HL-60 (cell line): ENCODE data around the gene NPAS2.

Experiments
- GABPA ChIP-seq: IDR thresholded peaks from 2 replicates; pipeline ENCODE4 v1.6.1; 2012; ENCODE audit warnings: low read depth
- POLR2AphosphoS5 ChIP-seq: IDR thresholded peaks from 2 replicates; pipeline ENCODE4 v1.6.1; 2012; ENCODE audit warnings: low read depth
- SPI1 ChIP-seq: IDR thresholded peaks from 2 replicates; pipeline ENCODE4 v1.6.1; 2012; ENCODE audit warnings: low read depth, mild to moderate bottlenecking, borderline replicate concordance
- TF ChIP-seq, protein P1 (sequence below): IDR thresholded peaks from one replicate; pipeline ENCODE4 v1.5.1; 2011; ENCODE audit warnings: low read length, control low read depth, inconsistent platforms; ENCODE audit not compliant: insufficient read depth
- TF ChIP-seq, protein P2 (sequence below): IDR thresholded peaks from 2 replicates; pipeline ENCODE4 v1.6.1; 2012; ENCODE audit warnings: low read depth; ENCODE audit not compliant: insufficient replicate concordance

DNA sequence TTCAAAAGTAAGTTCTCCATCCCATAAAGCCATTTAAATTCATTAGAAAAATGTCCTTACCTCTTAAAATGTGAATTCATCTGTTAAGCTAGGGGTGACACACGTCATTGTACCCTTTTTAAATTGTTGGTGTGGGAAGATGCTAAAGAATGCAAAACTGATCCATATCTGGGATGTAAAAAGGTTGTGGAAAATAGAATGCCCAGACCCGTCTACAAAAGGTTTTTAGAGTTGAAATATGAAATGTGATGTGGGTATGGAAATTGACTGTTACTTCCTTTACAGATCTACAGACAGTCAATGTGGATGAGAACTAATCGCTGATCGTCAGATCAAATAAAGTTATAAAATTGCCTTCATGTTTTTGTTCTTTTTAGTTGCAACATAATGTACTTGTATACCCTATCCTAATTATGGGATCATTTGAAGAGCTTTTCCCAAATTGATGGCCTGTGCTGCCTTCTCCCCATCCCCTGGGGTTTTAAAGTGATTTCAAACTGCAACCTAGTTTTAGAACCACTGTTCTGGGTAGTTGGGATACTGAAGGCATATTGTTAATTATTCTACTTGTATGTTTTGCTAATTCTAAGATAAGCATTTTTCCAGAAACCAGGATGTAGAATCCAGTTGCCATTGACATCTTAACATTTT is 186.3 kb downstream of the NPAS2 start:
- TF ChIP-seq POLR2AphosphoS5: no peak
- TF ChIP-seq, protein P1, sequence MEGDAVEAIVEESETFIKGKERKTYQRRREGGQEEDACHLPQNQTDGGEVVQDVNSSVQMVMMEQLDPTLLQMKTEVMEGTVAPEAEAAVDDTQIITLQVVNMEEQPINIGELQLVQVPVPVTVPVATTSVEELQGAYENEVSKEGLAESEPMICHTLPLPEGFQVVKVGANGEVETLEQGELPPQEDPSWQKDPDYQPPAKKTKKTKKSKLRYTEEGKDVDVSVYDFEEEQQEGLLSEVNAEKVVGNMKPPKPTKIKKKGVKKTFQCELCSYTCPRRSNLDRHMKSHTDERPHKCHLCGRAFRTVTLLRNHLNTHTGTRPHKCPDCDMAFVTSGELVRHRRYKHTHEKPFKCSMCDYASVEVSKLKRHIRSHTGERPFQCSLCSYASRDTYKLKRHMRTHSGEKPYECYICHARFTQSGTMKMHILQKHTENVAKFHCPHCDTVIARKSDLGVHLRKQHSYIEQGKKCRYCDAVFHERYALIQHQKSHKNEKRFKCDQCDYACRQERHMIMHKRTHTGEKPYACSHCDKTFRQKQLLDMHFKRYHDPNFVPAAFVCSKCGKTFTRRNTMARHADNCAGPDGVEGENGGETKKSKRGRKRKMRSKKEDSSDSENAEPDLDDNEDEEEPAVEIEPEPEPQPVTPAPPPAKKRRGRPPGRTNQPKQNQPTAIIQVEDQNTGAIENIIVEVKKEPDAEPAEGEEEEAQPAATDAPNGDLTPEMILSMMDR: no peak
- TF ChIP-seq SPI1: no peak
- TF ChIP-seq, protein P2, sequence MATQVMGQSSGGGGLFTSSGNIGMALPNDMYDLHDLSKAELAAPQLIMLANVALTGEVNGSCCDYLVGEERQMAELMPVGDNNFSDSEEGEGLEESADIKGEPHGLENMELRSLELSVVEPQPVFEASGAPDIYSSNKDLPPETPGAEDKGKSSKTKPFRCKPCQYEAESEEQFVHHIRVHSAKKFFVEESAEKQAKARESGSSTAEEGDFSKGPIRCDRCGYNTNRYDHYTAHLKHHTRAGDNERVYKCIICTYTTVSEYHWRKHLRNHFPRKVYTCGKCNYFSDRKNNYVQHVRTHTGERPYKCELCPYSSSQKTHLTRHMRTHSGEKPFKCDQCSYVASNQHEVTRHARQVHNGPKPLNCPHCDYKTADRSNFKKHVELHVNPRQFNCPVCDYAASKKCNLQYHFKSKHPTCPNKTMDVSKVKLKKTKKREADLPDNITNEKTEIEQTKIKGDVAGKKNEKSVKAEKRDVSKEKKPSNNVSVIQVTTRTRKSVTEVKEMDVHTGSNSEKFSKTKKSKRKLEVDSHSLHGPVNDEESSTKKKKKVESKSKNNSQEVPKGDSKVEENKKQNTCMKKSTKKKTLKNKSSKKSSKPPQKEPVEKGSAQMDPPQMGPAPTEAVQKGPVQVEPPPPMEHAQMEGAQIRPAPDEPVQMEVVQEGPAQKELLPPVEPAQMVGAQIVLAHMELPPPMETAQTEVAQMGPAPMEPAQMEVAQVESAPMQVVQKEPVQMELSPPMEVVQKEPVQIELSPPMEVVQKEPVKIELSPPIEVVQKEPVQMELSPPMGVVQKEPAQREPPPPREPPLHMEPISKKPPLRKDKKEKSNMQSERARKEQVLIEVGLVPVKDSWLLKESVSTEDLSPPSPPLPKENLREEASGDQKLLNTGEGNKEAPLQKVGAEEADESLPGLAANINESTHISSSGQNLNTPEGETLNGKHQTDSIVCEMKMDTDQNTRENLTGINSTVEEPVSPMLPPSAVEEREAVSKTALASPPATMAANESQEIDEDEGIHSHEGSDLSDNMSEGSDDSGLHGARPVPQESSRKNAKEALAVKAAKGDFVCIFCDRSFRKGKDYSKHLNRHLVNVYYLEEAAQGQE: no peak
- TF ChIP-seq GABPA: no peak
